ENCODE results near the gene UBE2C.

DNA sequence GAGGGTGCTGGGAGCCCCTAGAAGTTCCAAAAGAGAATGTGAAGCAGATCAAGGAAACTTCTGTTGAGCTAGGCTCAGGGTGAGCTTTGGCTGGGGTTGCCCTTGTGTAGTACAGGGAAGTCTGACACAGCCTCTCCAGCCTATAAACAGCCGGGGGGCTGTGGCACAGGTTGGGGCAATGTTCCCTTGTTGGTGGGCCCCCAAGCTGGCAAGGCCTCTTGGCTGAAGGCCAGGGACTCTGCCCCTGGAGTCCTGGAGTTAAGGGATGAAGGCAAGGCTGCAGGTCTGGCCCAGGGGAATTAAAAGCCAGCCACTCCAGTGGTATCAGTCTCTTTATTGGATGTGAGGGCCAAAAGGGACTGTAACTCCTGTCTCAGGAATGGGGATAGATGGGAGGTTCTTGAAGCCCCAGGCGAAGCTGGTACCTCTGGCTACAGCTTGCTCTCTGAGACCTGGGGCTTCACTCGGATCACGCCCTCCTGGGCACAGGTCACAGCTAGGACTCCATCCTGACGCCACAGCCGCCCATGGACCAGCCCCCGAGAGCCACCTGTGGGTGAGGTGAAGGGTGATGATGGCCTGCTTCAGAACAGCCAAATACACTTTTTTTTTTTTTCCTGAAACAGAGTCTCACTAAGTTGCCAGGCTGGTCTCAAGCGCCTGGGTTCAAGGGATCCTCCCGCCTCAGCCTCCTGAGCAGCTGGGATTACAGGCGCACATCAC, 29.1 kb downstream of the UBE2C start:
- TF ChIP-seq CTCF (conservative IDR thresholded peaks at IDR 0.05; ENCODE audit: low read depth, low read length), result no peak
- no peak for TF ChIP-seq EZH2 (IDR thresholded peaks at IDR 0.05; ENCODE audit: borderline replicate concordance, low read depth, low read length, poor library complexity, severe bottlenecking)

Data from A673 (cell line).